ENCODE data around the gene NR2E1.

NR2E1 gene

GRCh38 chr6:108165714-108166663, at the start of gene NR2E1:
NR2E1 (plus strand) TSS chr6:108166022; CDS start chr6:108166766, 744 bp downstream.
- DNase-seq = no peak

GRCh38 chr6:108116546-108117426, 49.0 kb upstream of the NR2E1 start:
- no peak for DNase-seq

- DNase-seq = no peak
Measured at GRCh38 chr6:108117427-108118358, 48.1 kb upstream of the NR2E1 start.

GRCh38 chr6:108118359-108118724, 47.5 kb upstream of the NR2E1 start:
- no peak for DNase-seq

- no peak for DNase-seq
Measured at GRCh38 chr6:108118810-108119768, 46.7 kb upstream of the NR2E1 start.

- DNase-seq = no peak
Measured at GRCh38 chr6:108119769-108120141, 46.1 kb upstream of the NR2E1 start.

GRCh38 chr6:108120311-108120710, 45.5 kb upstream of the NR2E1 start:
- DNase-seq = no peak

GRCh38 chr6:108121612-108122011, 44.2 kb upstream of the NR2E1 start:
- no peak for DNase-seq

- DNase-seq = no peak
Measured at GRCh38 chr6:108123481-108123929, 42.3 kb upstream of the NR2E1 start.

- no peak for DNase-seq
Measured at GRCh38 chr6:108123946-108124345, 41.9 kb upstream of the NR2E1 start.

- no peak for DNase-seq
Measured at GRCh38 chr6:108127056-108127455, 38.8 kb upstream of the NR2E1 start.

- DNase-seq = no peak
Measured at GRCh38 chr6:108127826-108128225, 38.0 kb upstream of the NR2E1 start.

- no peak for DNase-seq
Measured at GRCh38 chr6:108130262-108130661, 35.6 kb upstream of the NR2E1 start.

- DNase-seq = no peak
Measured at GRCh38 chr6:108132863-108133262, 33.0 kb upstream of the NR2E1 start.

- DNase-seq = no peak
Measured at GRCh38 chr6:108133594-108134179, 32.1 kb upstream of the NR2E1 start.

GRCh38 chr6:108134213-108134970, 31.4 kb upstream of the NR2E1 start:
- no peak for DNase-seq

GRCh38 chr6:108142240-108142639, 23.6 kb upstream of the NR2E1 start:
- DNase-seq = no peak

GRCh38 chr6:108145639-108146038, 20.2 kb upstream of the NR2E1 start:
- DNase-seq = no peak

- DNase-seq = no peak
Measured at GRCh38 chr6:108152446-108152845, 13.4 kb upstream of the NR2E1 start.

All from NCI-H524 treated with DMSO at 0.1 percent for 48 hours (cell line).